ENCODE measurements around the gene KCNQ1.

GRCh38 chr11:2415601-2416380, 29.0 kb upstream of the KCNQ1 start:
- TF ChIP-seq GATA2 (IDR thresholded peaks at IDR 0.05; ENCODE audit: low read depth, low read length) (no peak), GATA3 (IDR thresholded peaks at IDR 0.05; ENCODE audit: low read depth, low read length) (no peak)
